IMR-90 (cell line): ENCODE results near the gene GAS7. TPM values are rescaled to one million over a fixed set of nuclear protein-coding genes. Genes with fewer than 3 reads are reported as not detected.

ENCODE experiments used
- ATAC-seq: fragments of 200-7000 bp; cut with Tn5 transposase; 2 replicates; pipeline ENCODE4 v1.9.1; 2020; ENCODE audit warnings: low read depth, mild to moderate bottlenecking, moderate library complexity
- BruUV-seq: library from RNA; stranded (reverse); fragments of 400-500 nt; replicated peaks from 2 replicates; lab custom pipeline; 2021; lab: Mats Ljungman, UMichigan
- CTCF ChIA-PET: fragments of 300-600 bp; formaldehyde crosslinking; extraction: SDS; loops from one replicate; lab custom pipeline; 2021; ENCODE audit warnings: antibody characterized with exemption; lab: Yijun Ruan, JAX
- POLR2A ChIA-PET: fragments of 300-600 bp; sonication (Branson Sonifier 250); formaldehyde crosslinking; loops from one replicate; lab custom pipeline; 2022; ENCODE audit warnings: antibody characterized with exemption; ENCODE audit not compliant: unreplicated experiment; lab: Charles Lee
- DNase-seq: peaks from one replicate; pipeline ENCODE4 v3.0.0; 2013
- H2AFZ ChIP-seq: replicated peaks from 2 replicates; pipeline ENCODE3; 2013; ENCODE audit warnings: low read length, mild to moderate bottlenecking; ENCODE audit not compliant: poor library complexity
- H2AK5ac ChIP-seq: 2 replicates; pipeline ENCODE4 v1.6.1; 2013; ENCODE audit warnings: low read depth, low read length, inconsistent platforms
- H2AK9ac ChIP-seq: replicated peaks from 2 replicates; pipeline ENCODE3; 2013; ENCODE audit warnings: mild to moderate bottlenecking, low read depth, low read length, moderate library complexity; ENCODE audit not compliant: poor library complexity
- H2BK120ac ChIP-seq: 2 replicates; pipeline ENCODE4 v1.6.1; 2013; ENCODE audit warnings: low read depth, low read length, inconsistent platforms
- H2BK15ac ChIP-seq: 3 replicates; pipeline ENCODE4 v1.6.1; 2013; ENCODE audit warnings: low read depth, low read length, inconsistent platforms
- H2BK20ac ChIP-seq: 2 replicates; pipeline ENCODE4 v1.6.1; 2013; ENCODE audit warnings: low read depth, mild to moderate bottlenecking, inconsistent platforms, low read length, moderate library complexity
- H2BK5ac ChIP-seq: 2 replicates; pipeline ENCODE4 v1.6.1; 2013; ENCODE audit warnings: mild to moderate bottlenecking, low read depth, low read length, inconsistent platforms; ENCODE audit not compliant: poor library complexity, severe bottlenecking
- H3K14ac ChIP-seq: replicated peaks from 2 replicates; pipeline ENCODE4 v1.6.1; 2013; ENCODE audit warnings: low read depth, low read length, inconsistent platforms
- H3K18ac ChIP-seq: 2 replicates; pipeline ENCODE4 v1.6.1; 2013; ENCODE audit warnings: low read depth, low read length, control low read depth
- H3K23ac ChIP-seq: 2 replicates; pipeline ENCODE4 v1.6.1; 2013; ENCODE audit warnings: low read depth, low read length, inconsistent platforms
- H3K27ac ChIP-seq: 2 replicates; pipeline ENCODE4 v1.5.1; 2013; ENCODE audit warnings: mild to moderate bottlenecking, control low read depth, low read length; ENCODE audit not compliant: insufficient read depth
- H3K27me3 ChIP-seq: 2 replicates; pipeline ENCODE4 v1.6.1; 2013; ENCODE audit warnings: low read length; ENCODE audit not compliant: control insufficient read depth, insufficient read depth
- H3K36me3 ChIP-seq: 2 replicates; pipeline ENCODE4 v1.6.1; 2013; ENCODE audit warnings: low read length, mixed read lengths; ENCODE audit not compliant: control insufficient read depth, insufficient read depth
- H3K4ac ChIP-seq: 2 replicates; pipeline ENCODE4 v1.6.1; 2013; ENCODE audit warnings: low read depth, low read length, inconsistent platforms
- H3K4me1 ChIP-seq: 2 replicates; pipeline ENCODE4 v1.6.1; 2013; ENCODE audit warnings: low read length, mixed read lengths; ENCODE audit not compliant: control insufficient read depth, insufficient read depth
- H3K4me2 ChIP-seq: 2 replicates; pipeline ENCODE4 v1.6.1; 2013; ENCODE audit warnings: low read depth, mild to moderate bottlenecking, control low read depth, low read length, moderate library complexity
- H3K4me3 ChIP-seq: 2 replicates; pipeline ENCODE4 v1.5.1; 2013; ENCODE audit warnings: low read depth, mild to moderate bottlenecking, control low read depth, low read length, moderate library complexity; ENCODE audit not compliant: insufficient read depth
- H3K56ac ChIP-seq: 2 replicates; pipeline ENCODE4 v1.6.1; 2013; ENCODE audit warnings: low read length, inconsistent platforms; ENCODE audit not compliant: insufficient read depth; ENCODE audit errors: extremely low read depth
- H3K79me1 ChIP-seq, 2 experiments: 2 replicates each; pipeline ENCODE4 v1.6.1; 2013; ENCODE audit warnings: low read length in 2 of 2, inconsistent platforms in 1 of 2, low read depth in 1 of 2
- H3K9ac ChIP-seq: 2 replicates; pipeline ENCODE4 v1.6.1; 2013; ENCODE audit warnings: low read depth, low read length, control low read depth
- H3K9me1 ChIP-seq: 2 replicates; pipeline ENCODE4 v1.6.1; 2013; ENCODE audit warnings: low read length, inconsistent platforms; ENCODE audit not compliant: insufficient read depth
- H3K9me3 ChIP-seq: 2 replicates; pipeline ENCODE4 v1.6.1; 2013; ENCODE audit warnings: low read length; ENCODE audit not compliant: control insufficient read depth, insufficient read depth
- H4K20me1 ChIP-seq: 2 replicates; pipeline ENCODE4 v1.6.1; 2013; ENCODE audit warnings: low read length, inconsistent platforms; ENCODE audit not compliant: insufficient read depth
- H4K5ac ChIP-seq: 2 replicates; pipeline ENCODE4 v1.6.1; 2013; ENCODE audit warnings: mild to moderate bottlenecking, low read depth, low read length, control low read depth
- H4K8ac ChIP-seq, 2 experiments: 2 replicates each; pipeline ENCODE4 v1.6.1; 2013; ENCODE audit warnings: low read depth in 2 of 2, low read length in 2 of 2, control low read depth in 1 of 2, inconsistent platforms in 1 of 2
- H4K91ac ChIP-seq: 2 replicates; pipeline ENCODE4 v1.6.1; 2013; ENCODE audit warnings: low read depth, low read length, inconsistent platforms; ENCODE audit not compliant: insufficient read depth
- BHLHE40 ChIP-seq: fragments of 150-350 bp; IDR thresholded peaks from 2 replicates; pipeline ENCODE4 v1.6.1; 2016; ENCODE audit warnings: mild to moderate bottlenecking, low read depth, low read length
- SMC3 ChIP-seq: fragments of 150-350 bp; IDR thresholded peaks from 2 replicates; pipeline ENCODE4 v1.6.1; 2016; ENCODE audit warnings: low read depth, mild to moderate bottlenecking, antibody characterized with exemption, low read length, moderate library complexity
- WGBS, 2 experiments: methylation state at CpG; one replicate each; pipeline versions ENCODE4 v1.1.5 to v1.1.7; 2013; ENCODE audit warnings: missing lambda C conversion rate in 2 of 2; ENCODE audit not compliant: insufficient read length in 1 of 2; ENCODE audit errors: extremely low coverage in 2 of 2; 5-methylcytosine and 5-hydroxymethylcytosine counted together
- dilution Hi-C: fragments of 300-500 bp; cut with HindIII; formaldehyde crosslinking; loops from one replicate; pipeline ENCODE4 v1.14.3; 2018; ENCODE audit warnings: low sequenced_read_pairs; ENCODE audit not compliant: unreplicated experiment
- in situ Hi-C: fragments of 300-500 bp; cut with MboI; formaldehyde crosslinking; loops from 3 replicates; pipeline ENCODE4 v1.14.3; 2019; ENCODE audit warnings: low sequenced_read_pairs, inconsistent platforms, mixed read lengths
- intact Hi-C: fragments of 100-400 bp; cut with micrococcal nuclease; formaldehyde crosslinking; loops from 2 replicates; pipeline ENCODE4 v1.10.0; 2022
- polyA plus RNA-seq, 3 experiments: library from polyadenylated mRNA; depleted of rRNA; stranded (reverse); fragments of >200 nt; gene quantifications; 2 replicates each; pipeline ENCODE4 v1.2.3, GENCODE V29; 2012; ENCODE audit warnings: low replicate concordance in 1 of 3
- total RNA-seq: library from RNA; depleted of rRNA; stranded (reverse); fragments of >200 nt; gene quantifications from 2 replicates; pipeline ENCODE4 v1.2.3, GENCODE V29; 2012
- TF ChIP-seq, protein P1 (sequence below): conservative IDR thresholded peaks from 2 replicates; pipeline ENCODE4 v1.5.1; 2012; ENCODE audit warnings: mild to moderate bottlenecking, low read depth, low read length, improper control_type of control experiment

GAS7 gene
- total and polyA plus RNA-seq, 2 of the 4 experiments (the other 2 are of a cell fraction): 4.6 to 5.0 TPM

- TF ChIP-seq, protein P1, sequence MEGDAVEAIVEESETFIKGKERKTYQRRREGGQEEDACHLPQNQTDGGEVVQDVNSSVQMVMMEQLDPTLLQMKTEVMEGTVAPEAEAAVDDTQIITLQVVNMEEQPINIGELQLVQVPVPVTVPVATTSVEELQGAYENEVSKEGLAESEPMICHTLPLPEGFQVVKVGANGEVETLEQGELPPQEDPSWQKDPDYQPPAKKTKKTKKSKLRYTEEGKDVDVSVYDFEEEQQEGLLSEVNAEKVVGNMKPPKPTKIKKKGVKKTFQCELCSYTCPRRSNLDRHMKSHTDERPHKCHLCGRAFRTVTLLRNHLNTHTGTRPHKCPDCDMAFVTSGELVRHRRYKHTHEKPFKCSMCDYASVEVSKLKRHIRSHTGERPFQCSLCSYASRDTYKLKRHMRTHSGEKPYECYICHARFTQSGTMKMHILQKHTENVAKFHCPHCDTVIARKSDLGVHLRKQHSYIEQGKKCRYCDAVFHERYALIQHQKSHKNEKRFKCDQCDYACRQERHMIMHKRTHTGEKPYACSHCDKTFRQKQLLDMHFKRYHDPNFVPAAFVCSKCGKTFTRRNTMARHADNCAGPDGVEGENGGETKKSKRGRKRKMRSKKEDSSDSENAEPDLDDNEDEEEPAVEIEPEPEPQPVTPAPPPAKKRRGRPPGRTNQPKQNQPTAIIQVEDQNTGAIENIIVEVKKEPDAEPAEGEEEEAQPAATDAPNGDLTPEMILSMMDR: no peak
- TF ChIP-seq SMC3 (no peak), BHLHE40 (no peak)
Measured at GRCh38 chr17:10118788-10119130, 79.6 kb downstream of the GAS7 start (continued).

DNA sequence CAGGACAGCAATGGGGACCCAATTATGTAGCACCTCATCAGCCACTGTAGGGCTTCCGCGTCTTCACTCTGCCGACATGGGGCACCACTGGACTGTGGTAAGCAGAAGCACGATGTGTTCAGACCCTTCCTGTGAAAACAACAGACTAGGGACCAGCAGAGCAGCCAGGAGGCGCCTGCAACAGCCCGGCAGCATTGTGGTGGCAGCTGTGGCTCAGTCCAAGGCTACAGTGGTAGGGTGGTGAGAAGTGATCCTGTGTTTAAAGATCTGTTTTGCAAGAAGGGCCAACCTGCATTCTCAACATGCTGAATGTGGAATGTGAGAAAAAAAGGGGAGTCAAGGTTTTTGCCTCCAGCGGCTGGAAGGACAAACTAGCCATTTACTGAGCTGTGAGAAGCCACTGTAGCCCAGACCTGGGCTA is 80.8 kb downstream of the GAS7 start:
- H2BK5ac ChIP-seq: peak overlapping the region; percentile 11
- H3K27me3 ChIP-seq: no peaks in the 10 kb centered on the region
- peak overlapping the region in 1 of 2 experiments; percentile 78; a peak in 1 of 4 replicates for H4K8ac ChIP-seq
- H3K9me1 ChIP-seq: peaks cover 16% of the 10 kb centered on the region
- H3K4me2 ChIP-seq: no peak overlapping the region
- no peak overlapping the region for H3K56ac ChIP-seq
- ChIA-PET POLR2A (no interaction called here), CTCF (interaction anchor here (1.1 kb wide), 1 partner anchor 130 kb away, joined by 3 read pairs; no protein-coding TSS in a partner anchor)
- peaks cover 32% of the 10 kb centered on the region for H3K4me1 ChIP-seq
- peak overlapping the region; percentile 59 for H4K91ac ChIP-seq
- no peak overlapping the region for H4K5ac ChIP-seq
- in situ Hi-C loops: no loop called here
- H3K9me3 ChIP-seq: no peaks in the 10 kb centered on the region; the same call in 1 of the 2 replicates
- ATAC-seq (no peak), DNase-seq (peak; percentile 26)
- H3K36me3 ChIP-seq: no peaks in the 10 kb centered on the region
- peak overlapping the region; percentile 58 for H3K4ac ChIP-seq
- WGBS, 2 experiments: 46% methylated on average over 4 of the region's 7 CpGs; no CpG with 5 or more reads in 1 of the 2 experiments
- peak overlapping the region; percentile 67 for H2BK20ac ChIP-seq
- peak overlapping the region; percentile 66 for H2AK9ac ChIP-seq
- H3K18ac ChIP-seq: peak overlapping the region; percentile 25; the same call in 1 of the 2 replicates
- H2BK120ac ChIP-seq: peak overlapping the region; percentile 77
- TF ChIP-seq SMC3: no peak
- TF ChIP-seq, protein P1: peak; percentile 20; the same call in 1 of the 2 replicates
- no peak overlapping the region for H3K27ac ChIP-seq
- intact Hi-C loops: no loop called here
- H3K23ac ChIP-seq: no peak overlapping the region
- no peaks in the 10 kb centered on the region for H4K20me1 ChIP-seq
- no peak overlapping the region for H3K4me3 ChIP-seq
- peak overlapping the region; percentile 66 for H2AFZ ChIP-seq
- peak overlapping the region; percentile 84 for H2AK5ac ChIP-seq
- H2BK15ac ChIP-seq: peak overlapping the region; percentile 7; the same call in 1 of the 3 replicates
- H3K79me1 ChIP-seq: peaks cover 0 to 8% of the 10 kb centered on the region in 2 experiments; a peak in 1 of 4 replicates
- no peak overlapping the region for H3K9ac ChIP-seq
- dilution Hi-C loops: no loop called here
- no TSS peak for BruUV-seq
- peak overlapping the region; percentile 19; the same call in 1 of the 2 replicates for H3K14ac ChIP-seq
